IPS-11a (cell line): ENCODE measurements around the gene ATXN2.
"Not testable (repeated sequence)": the region's sequence is repeated elsewhere in the genome, so short reads cannot be mapped to it uniquely, and the experiment has no call there.

ENCODE experiments used
- H3K4me3 ChIP-seq: one replicate; pipeline ENCODE4 v1.5.1; 2013; ENCODE audit warnings: low read depth, low read length, control low read depth

The ATXN2 gene

GRCh38 chr12:111405149-111405858, 193.8 kb downstream of the ATXN2 start:
- H3K4me3 ChIP-seq, result peak overlapping the region; percentile 85

- peak overlapping the region; percentile 45 for H3K4me3 ChIP-seq
Observed at GRCh38 chr12:111404362-111405148, 194.6 kb downstream of the ATXN2 start.

GRCh38 chr12:111402490-111402824, 196.7 kb downstream of the ATXN2 start:
- not testable (repeated sequence) for H3K4me3 ChIP-seq
